ENCODE data around the gene APBB1IP.

Gene APBB1IP

GRCh38 chr10:26524161-26524896 is 86.2 kb downstream of the APBB1IP start:
- no peak for TF ChIP-seq NFIC (IDR thresholded peaks at IDR 0.05)
- TF ChIP-seq USF1 (IDR thresholded peaks at IDR 0.05): no peak
- no peak for TF ChIP-seq MAX (IDR thresholded peaks at IDR 0.05)
- no peak for TF ChIP-seq EGR1 (IDR thresholded peaks at IDR 0.05)
- no peak for TF ChIP-seq EP300 (IDR thresholded peaks at IDR 0.05; ENCODE audit: borderline replicate concordance)
- TF ChIP-seq TCF12 (IDR thresholded peaks at IDR 0.05; ENCODE audit: low read depth): no peak
- no peak for TF ChIP-seq TEAD4 (IDR thresholded peaks at IDR 0.05)
- no peak for TF ChIP-seq CEBPB (IDR thresholded peaks at IDR 0.05)
- TF ChIP-seq REST (IDR thresholded peaks at IDR 0.05; ENCODE audit: low read depth): no peak
- TF ChIP-seq ZBTB7A (IDR thresholded peaks at IDR 0.05; ENCODE audit: low read depth): no peak
- no peak for TF ChIP-seq CREB1 (IDR thresholded peaks at IDR 0.05; ENCODE audit: low read depth)
- no peak for TF ChIP-seq TAF1 (IDR thresholded peaks at IDR 0.05; ENCODE audit: low read depth)
- TF ChIP-seq RAD21 (IDR thresholded peaks at IDR 0.05; ENCODE audit: low read depth): no peak
- TF ChIP-seq FOXM1 (IDR thresholded peaks at IDR 0.05; ENCODE audit: borderline replicate concordance, low read depth): no peak
- no peak for TF ChIP-seq YY1 (IDR thresholded peaks at IDR 0.05; ENCODE audit: low read depth)

DNA sequence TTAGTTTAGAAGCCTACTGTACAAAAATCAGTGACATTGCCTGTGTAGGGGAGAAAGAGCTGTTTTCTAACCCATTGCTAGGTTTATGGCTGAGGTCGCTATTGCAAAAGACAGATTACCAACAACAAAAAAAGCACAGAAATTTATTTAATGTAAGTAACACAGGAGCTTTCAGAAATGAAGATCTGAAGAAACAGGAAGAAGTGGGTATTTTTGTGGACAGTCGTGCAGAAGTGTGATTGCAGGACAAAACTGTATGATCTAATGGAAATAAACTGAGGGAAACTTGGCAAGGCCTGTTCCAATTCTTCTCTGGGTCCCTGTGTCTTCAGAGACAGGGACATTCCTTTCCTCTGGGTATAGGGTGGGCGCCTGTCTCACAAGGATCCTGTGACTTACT is 87.4 kb downstream of the APBB1IP start:
- TF ChIP-seq CREB1 (IDR thresholded peaks at IDR 0.05; ENCODE audit: low read depth) (no peak), FOXM1 (IDR thresholded peaks at IDR 0.05; ENCODE audit: borderline replicate concordance, low read depth) (no peak), EGR1 (IDR thresholded peaks at IDR 0.05) (no peak), TEAD4 (IDR thresholded peaks at IDR 0.05) (no peak), TAF1 (IDR thresholded peaks at IDR 0.05; ENCODE audit: low read depth) (no peak), CEBPB (IDR thresholded peaks at IDR 0.05) (no peak), MAX (IDR thresholded peaks at IDR 0.05) (no peak), TCF12 (IDR thresholded peaks at IDR 0.05; ENCODE audit: low read depth) (no peak), USF1 (IDR thresholded peaks at IDR 0.05) (no peak), ZBTB7A (IDR thresholded peaks at IDR 0.05; ENCODE audit: low read depth) (no peak), NFIC (IDR thresholded peaks at IDR 0.05) (no peak), RAD21 (IDR thresholded peaks at IDR 0.05; ENCODE audit: low read depth) (no peak), REST (IDR thresholded peaks at IDR 0.05; ENCODE audit: low read depth) (no peak), EP300 (IDR thresholded peaks at IDR 0.05; ENCODE audit: borderline replicate concordance) (no peak), YY1 (IDR thresholded peaks at IDR 0.05; ENCODE audit: low read depth) (no peak)

GRCh38 chr10:26527018-26527417 is 88.9 kb downstream of the APBB1IP start:
- TF ChIP-seq ZBTB7A (IDR thresholded peaks at IDR 0.05; ENCODE audit: low read depth) (no peak), CREB1 (IDR thresholded peaks at IDR 0.05; ENCODE audit: low read depth) (no peak)

DNA sequence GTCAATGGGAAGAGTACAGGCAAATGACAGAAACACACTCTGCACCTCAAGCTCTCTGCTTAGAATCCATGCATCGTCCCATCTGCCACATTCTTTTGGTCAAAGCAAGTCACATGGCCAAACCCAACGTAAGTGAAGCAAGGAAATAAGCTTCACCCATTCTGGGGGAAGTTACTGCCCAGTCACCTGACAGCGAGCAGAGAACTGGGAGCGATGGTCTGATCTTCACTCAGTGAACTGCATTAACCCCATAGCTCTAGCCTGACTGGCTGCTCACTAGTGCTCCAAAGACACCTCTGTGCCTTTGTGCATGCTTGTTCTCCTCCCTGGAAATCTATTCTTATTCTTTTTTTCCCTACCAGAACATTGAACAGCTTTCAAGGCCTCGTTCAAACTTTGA is 89.9 kb downstream of the APBB1IP start:
- TF ChIP-seq CREB1 (IDR thresholded peaks at IDR 0.05; ENCODE audit: low read depth) (no peak), NFIC (IDR thresholded peaks at IDR 0.05) (no peak), YY1 (IDR thresholded peaks at IDR 0.05; ENCODE audit: low read depth) (no peak), ZBTB7A (IDR thresholded peaks at IDR 0.05; ENCODE audit: low read depth) (no peak), USF1 (IDR thresholded peaks at IDR 0.05) (no peak), MAX (IDR thresholded peaks at IDR 0.05) (no peak), RAD21 (IDR thresholded peaks at IDR 0.05; ENCODE audit: low read depth) (no peak), REST (IDR thresholded peaks at IDR 0.05; ENCODE audit: low read depth) (no peak)
